ENCODE results near the gene DAPK2. TPM values are rescaled to one million over a fixed set of nuclear protein-coding genes. Genes with fewer than 3 reads are reported as not detected.
"Not testable (repeated sequence)": the region's sequence is repeated elsewhere in the genome, so short reads cannot be mapped to it uniquely, and the experiment has no call there.

Gene DAPK2
- total RNA-seq, 1 donor from 2014 or later: 13.5 TPM

- DNase-seq (ENCODE audit: low read depth in 2 of 2): peak; percentile 23 to 36
These were observed 130.2 kb downstream of the DAPK2 start for GRCh38 chr15:63915873-63916771.

- no peak for DNase-seq (ENCODE audit: low read depth in 2 of 2)
These were observed 130.9 kb downstream of the DAPK2 start for GRCh38 chr15:63915209-63915872.

- DNase-seq (ENCODE audit: low read depth in 2 of 2): no peak
These were observed 132.4 kb downstream of the DAPK2 start for GRCh38 chr15:63913786-63914315.

- DNase-seq (ENCODE audit: low read depth in 2 of 2): no peak
These were observed 132.9 kb downstream of the DAPK2 start for GRCh38 chr15:63913336-63913735.

GRCh38 chr15:63912061-63912615 is 134.1 kb downstream of the DAPK2 start:
- no peak for DNase-seq (ENCODE audit: low read depth in 2 of 2)

GRCh38 chr15:63911160-63911559 is 135.1 kb downstream of the DAPK2 start:
- DNase-seq (ENCODE audit: low read depth in 2 of 2): no peak

GRCh38 chr15:63909819-63910437 is 136.4 kb downstream of the DAPK2 start:
- peak; percentile 54 to 58 for DNase-seq (ENCODE audit: low read depth in 2 of 2)

GRCh38 chr15:63908991-63909390 is 137.3 kb downstream of the DAPK2 start:
- DNase-seq (ENCODE audit: low read depth in 2 of 2): peak; percentile 43 to 66

GRCh38 chr15:63908281-63908680 is 138.0 kb downstream of the DAPK2 start:
- DNase-seq (ENCODE audit: low read depth in 2 of 2): no peak

- DNase-seq (ENCODE audit: low read depth in 2 of 2): no peak
These were observed 138.8 kb downstream of the DAPK2 start for GRCh38 chr15:63907521-63907920.

GRCh38 chr15:63906266-63906584 is 140.1 kb downstream of the DAPK2 start:
- DNase-seq (ENCODE audit: low read depth in 2 of 2): no peak

GRCh38 chr15:63905558-63906265 is 140.6 kb downstream of the DAPK2 start:
- DNase-seq (ENCODE audit: low read depth in 2 of 2): peak; percentile 79 to 85

- no peak for DNase-seq (ENCODE audit: low read depth in 2 of 2)
These were observed 141.2 kb downstream of the DAPK2 start for GRCh38 chr15:63905131-63905530.

GRCh38 chr15:63904042-63904441 is 142.2 kb downstream of the DAPK2 start:
- no peak for DNase-seq (ENCODE audit: low read depth in 2 of 2)

- DNase-seq (ENCODE audit: low read depth in 2 of 2): no peak
These were observed 143.6 kb downstream of the DAPK2 start for GRCh38 chr15:63902671-63903035.

- no peak for DNase-seq (ENCODE audit: low read depth in 2 of 2)
These were observed 144.2 kb downstream of the DAPK2 start for GRCh38 chr15:63901912-63902670.

- DNase-seq (ENCODE audit: low read depth in 2 of 2): no peak
These were observed 146.0 kb downstream of the DAPK2 start for GRCh38 chr15:63900306-63900705.

- DNase-seq (ENCODE audit: low read depth in 2 of 2): not testable (repeated sequence)
These were observed 146.7 kb downstream of the DAPK2 start for GRCh38 chr15:63899606-63900005.

GRCh38 chr15:63899193-63899592 is 147.1 kb downstream of the DAPK2 start:
- no peak for DNase-seq (ENCODE audit: low read depth in 2 of 2)

GRCh38 chr15:63896336-63897115 is 149.8 kb downstream of the DAPK2 start:
- peak; percentile 25 to 63 for DNase-seq (ENCODE audit: low read depth in 2 of 2)
